Measurements from ENCODE around the gene SLC5A3. TPM values are rescaled to one million over a fixed set of nuclear protein-coding genes. Genes with fewer than 3 reads are reported as not detected.

Gene SLC5A3
- total and polyA plus RNA-seq, 2 experiments from 2014 or later, result 6.2 to 32.7 TPM

DNA sequence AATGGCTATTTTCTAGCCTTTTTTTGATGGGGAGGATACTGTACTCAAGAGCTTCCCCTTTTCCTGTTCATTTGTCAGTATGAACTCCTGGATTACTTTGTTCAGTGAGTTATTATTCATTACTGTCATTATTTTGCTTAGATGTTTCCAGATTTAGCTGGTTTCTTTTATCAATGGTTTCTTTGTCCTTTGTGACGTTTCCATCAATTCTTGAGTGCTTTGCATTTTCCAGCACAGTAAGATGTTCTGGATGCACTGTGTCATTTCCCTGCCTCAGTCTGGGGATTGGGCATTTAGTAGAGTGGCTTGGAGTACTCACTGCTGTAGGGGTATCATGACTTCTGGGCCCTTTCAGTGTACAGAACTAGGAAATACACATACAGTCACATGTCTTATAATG lies 34.2 kb downstream of the SLC5A3 start (continued):
- TF ChIP-seq REST (IDR thresholded peaks at IDR 0.05; ENCODE audit: unreplicated experiment) (no peak), CTCF (conservative IDR thresholded peaks at IDR 0.05; ENCODE audit: low read depth in 2 of 2) (no peak), ZNF114 (CRISPR knock-in tag; IDR thresholded peaks at IDR 0.05) (no peak), NANOG (IDR thresholded peaks at IDR 0.05; ENCODE audit: borderline replicate concordance) (no peak), CREB1 (CRISPR knock-in tag; IDR thresholded peaks at IDR 0.05; ENCODE audit: low read depth) (no peak), EZH2 (IDR thresholded peaks at IDR 0.05; ENCODE audit: low read depth, unreplicated experiment) (no peak), ETS1 (IDR thresholded peaks at IDR 0.05) (no peak), ZNF331 (CRISPR knock-in tag; IDR thresholded peaks at IDR 0.05; ENCODE audit: low read depth) (no peak), JUNB (IDR thresholded peaks at IDR 0.05; ENCODE audit: unreplicated experiment) (no peak), STAT1 (IDR thresholded peaks at IDR 0.05; ENCODE audit: unreplicated experiment) (no peak), POLR2AphosphoS5 (IDR thresholded peaks at IDR 0.05; ENCODE audit: low read depth) (no peak), EZH2phosphoT487 (IDR thresholded peaks at IDR 0.05; ENCODE audit: unreplicated experiment) (no peak)

DNA sequence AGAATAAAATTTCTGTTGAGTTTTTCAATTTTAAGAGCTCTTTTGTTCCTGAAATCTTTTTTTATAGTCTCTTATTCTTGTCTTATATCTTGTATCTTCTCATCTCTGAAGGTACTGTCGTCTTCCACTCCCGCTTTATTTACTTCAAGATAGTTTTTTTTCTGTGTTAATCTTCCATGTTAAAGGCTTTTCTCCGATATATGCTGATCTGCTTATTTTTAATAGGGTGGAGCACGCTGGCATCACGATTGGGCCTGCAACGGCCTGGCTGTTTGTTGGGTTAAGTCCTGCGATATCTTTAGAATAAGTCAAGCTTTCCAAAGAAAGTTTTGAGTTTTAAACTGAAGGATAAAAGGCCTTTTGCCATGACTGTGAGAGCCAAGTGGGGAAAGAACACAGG lies 35.7 kb downstream of the SLC5A3 start:
- no peaks in the 10 kb centered on the region for H3K27me3 Mint-ChIP-seq (ENCODE audit: insufficient read depth, low read depth, poor library complexity)
- H3K36me3 Mint-ChIP-seq (ENCODE audit: low read depth), result no peaks in the 10 kb centered on the region
- Histone ChIP-seq H3K27ac (ENCODE audit: low read depth) (no peak overlapping the region), H4K20me1 (replicated peaks; ENCODE audit: insufficient read depth) (peaks cover 42% of the 10 kb centered on the region; the same call in 1 of the 2 replicates), H2AFZ (no peak overlapping the region), H3K4me1 (ENCODE audit: insufficient read depth) (peaks cover 12% of the 10 kb centered on the region), H3K4me2 (no peak overlapping the region), H3K79me2 (replicated peaks; ENCODE audit: insufficient read depth) (peaks cover 93% of the 10 kb centered on the region), H3F3A (replicated peaks; ENCODE audit: low read depth) (no peaks in the 10 kb centered on the region), H3K4me3 (no peak overlapping the region), H3K36me3 (ENCODE audit: insufficient read depth) (no peaks in the 10 kb centered on the region), H3K9me2 (ENCODE audit: insufficient read depth) (no peaks in the 10 kb centered on the region), H3K27me3 (ENCODE audit: insufficient read depth) (no peaks in the 10 kb centered on the region)
- no peak overlapping the region for H3K27ac Mint-ChIP-seq
- no peak for DNase-seq (ENCODE audit: low spot score)
- TF ChIP-seq ETS1 (IDR thresholded peaks at IDR 0.05) (no peak), CTCF (conservative IDR thresholded peaks at IDR 0.05; ENCODE audit: low read depth in 2 of 2) (no peak), STAT1 (IDR thresholded peaks at IDR 0.05; ENCODE audit: unreplicated experiment) (no peak)
- H3K9me3 Mint-ChIP-seq, result no peaks in the 10 kb centered on the region
- no peak for ATAC-seq
- H3K4me3 Mint-ChIP-seq, result no peak overlapping the region
- peaks cover 44% of the 10 kb centered on the region for H3K4me1 Mint-ChIP-seq

Measured in GM23338 (cell line).